Neural crest cell (in vitro differentiated cells): Measurements from ENCODE around the gene TNC. TPM values are rescaled to one million over a fixed set of nuclear protein-coding genes. Genes with fewer than 3 reads are reported as not detected.
"Not testable (repeated sequence)": the region's sequence is repeated elsewhere in the genome, so short reads cannot be mapped to it uniquely, and the experiment has no call there.

Experiments used
- DNase-seq: peaks from one replicate; pipeline ENCODE4 v3.0.0; 2021; ENCODE audit warnings: low read depth, mixed read lengths, low spot score
- H3K27ac Mint-ChIP-seq: one replicate; pipeline ENCODE4 v1.8.0; 2021; ENCODE audit warnings: mild to moderate bottlenecking, mixed read lengths; ENCODE audit not compliant: unreplicated experiment
- H3K27me3 Mint-ChIP-seq: 2 replicates; pipeline ENCODE4 v1.8.0; 2021; ENCODE audit warnings: low read depth, mild to moderate bottlenecking, mixed read lengths
- H3K36me3 Mint-ChIP-seq: 2 replicates; pipeline ENCODE4 v1.8.0; 2021; ENCODE audit warnings: low read depth, mild to moderate bottlenecking, mixed read lengths
- H3K4me1 Mint-ChIP-seq: 2 replicates; pipeline ENCODE4 v1.8.0; 2021; ENCODE audit warnings: mixed read lengths
- H3K4me3 Mint-ChIP-seq: one replicate; pipeline ENCODE4 v1.8.0; 2021; ENCODE audit warnings: mild to moderate bottlenecking, mixed read lengths
- H3K9me3 Mint-ChIP-seq: 2 replicates; pipeline ENCODE4 v1.8.0; 2021; ENCODE audit warnings: mixed read lengths
- CTCF ChIP-seq: fragments of 200-600 bp; sonication (generic); conservative IDR thresholded peaks from 2 replicates; pipeline ENCODE4 v1.5.0; 2021; ENCODE audit warnings: antibody characterized with exemption, mild to moderate bottlenecking
- total RNA-seq: library from RNA; stranded (reverse); gene quantifications from 2 replicates; pipeline ENCODE4 v1.2.1, GENCODE V29; 2021

The TNC gene
- total RNA-seq, 1 donor from 2014 or later: 0.30 TPM

DNA sequence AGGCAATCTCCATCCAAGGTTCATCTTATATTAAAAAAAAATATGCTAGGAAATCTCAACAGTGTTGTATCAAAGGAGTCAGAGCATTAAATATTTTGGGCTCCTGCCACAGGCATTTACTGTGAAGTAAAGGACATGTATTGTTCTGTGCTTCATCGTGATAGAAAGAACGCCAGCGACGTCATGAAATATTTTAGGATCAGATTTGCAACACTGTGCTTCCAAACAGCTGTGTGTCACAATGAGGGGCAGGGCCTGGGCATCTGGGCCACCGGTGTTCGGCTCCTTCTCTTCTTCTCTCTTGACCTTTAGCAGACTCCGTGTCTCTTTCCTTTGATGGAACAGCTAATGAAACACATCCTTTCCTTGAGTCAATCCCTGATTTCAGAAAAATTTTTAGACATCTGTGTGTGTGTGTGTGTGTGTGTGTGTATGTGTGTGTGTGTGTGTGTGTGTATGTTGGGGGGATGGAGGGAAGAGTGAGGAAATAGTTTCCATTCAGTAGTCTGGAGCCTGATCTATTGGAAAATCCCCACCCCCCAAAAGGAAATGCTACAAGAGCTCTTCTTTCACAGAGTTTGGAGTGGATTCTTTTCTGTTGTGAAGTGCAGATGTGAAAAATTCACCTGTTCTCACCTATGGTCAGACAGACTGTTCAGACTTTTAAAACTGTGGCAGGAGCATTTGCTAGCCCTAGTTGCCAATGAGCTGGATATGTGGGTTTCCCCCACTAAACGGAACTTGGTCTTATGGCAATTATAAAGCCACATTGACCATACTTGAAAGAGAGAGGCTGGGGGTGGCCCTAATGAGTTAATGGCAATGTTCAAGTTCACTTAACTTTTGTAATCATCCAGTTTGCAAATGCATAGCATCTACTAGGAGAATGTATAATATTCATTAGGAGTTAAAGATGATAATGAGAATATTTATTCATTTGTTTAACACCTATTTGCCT lies 18.1 kb upstream of the TNC start:
- Mint-ChIP-seq H3K9me3 (no peaks in the 10 kb centered on the region), H3K36me3 (no peaks in the 10 kb centered on the region), H3K27me3 (peaks cover 1% of the 10 kb centered on the region), H3K4me3 (no peak overlapping the region), H3K4me1 (peaks cover 4% of the 10 kb centered on the region), H3K27ac (no peak overlapping the region)
- TF ChIP-seq CTCF: no peak
- no peak for DNase-seq

- no peak for TF ChIP-seq CTCF
- H3K4me3 Mint-ChIP-seq: no peak overlapping the region
- H3K36me3 Mint-ChIP-seq: no peaks in the 10 kb centered on the region
- DNase-seq: no peak
- no peak overlapping the region for H3K27ac Mint-ChIP-seq
- H3K9me3 Mint-ChIP-seq: no peaks in the 10 kb centered on the region
- peaks cover 4% of the 10 kb centered on the region for H3K4me1 Mint-ChIP-seq
- H3K27me3 Mint-ChIP-seq: no peaks in the 10 kb centered on the region
Observed at GRCh38 chr9:115134941-115135340, 17.0 kb upstream of the TNC start.

- Mint-ChIP-seq H3K9me3 (peaks cover 3% of the 10 kb centered on the region), H3K27me3 (no peaks in the 10 kb centered on the region), H3K4me1 (peaks cover 4% of the 10 kb centered on the region), H3K27ac (no peak overlapping the region), H3K4me3 (no peak overlapping the region), H3K36me3 (no peaks in the 10 kb centered on the region)
- DNase-seq: no peak
- TF ChIP-seq CTCF: no peak
Observed at GRCh38 chr9:115133649-115134048, 15.7 kb upstream of the TNC start.

- no peaks in the 10 kb centered on the region for H3K27me3 Mint-ChIP-seq
- H3K36me3 Mint-ChIP-seq: no peaks in the 10 kb centered on the region
Observed at GRCh38 chr9:115132648-115133047, 14.7 kb upstream of the TNC start.

GRCh38 chr9:115130176-115130575 lies 12.2 kb upstream of the TNC start:
- H3K36me3 Mint-ChIP-seq: no peaks in the 10 kb centered on the region
- peaks cover 6% of the 10 kb centered on the region for H3K9me3 Mint-ChIP-seq
- no peak overlapping the region for H3K27ac Mint-ChIP-seq
- TF ChIP-seq CTCF: no peak
- H3K27me3 Mint-ChIP-seq: no peaks in the 10 kb centered on the region
- no peak overlapping the region for H3K4me3 Mint-ChIP-seq
- no peak for DNase-seq
- no peaks in the 10 kb centered on the region for H3K4me1 Mint-ChIP-seq

More at GRCh38 chr9:115132648-115133047, 14.7 kb upstream of the TNC start:
- H3K27ac Mint-ChIP-seq: no peak overlapping the region
- H3K4me1 Mint-ChIP-seq: peaks cover 4% of the 10 kb centered on the region
- no peak overlapping the region for H3K4me3 Mint-ChIP-seq
- peaks cover 3% of the 10 kb centered on the region for H3K9me3 Mint-ChIP-seq
- TF ChIP-seq CTCF: no peak
- DNase-seq: no peak

GRCh38 chr9:115128726-115129125 lies 10.8 kb upstream of the TNC start:
- H3K4me1 Mint-ChIP-seq, H3K27ac Mint-ChIP-seq, DNase-seq, H3K27me3 Mint-ChIP-seq, H3K9me3 Mint-ChIP-seq, H3K36me3 Mint-ChIP-seq, H3K4me3 Mint-ChIP-seq: not testable (repeated sequence)
